Nephron progenitor cell (in vitro differentiated cells): Measurements from ENCODE around the gene TRAF3IP1.

Experiments
- DNase-seq: peaks from one replicate; pipeline ENCODE4 v3.0.0; 2021
- H3K27ac Mint-ChIP-seq: 2 replicates; pipeline ENCODE4 v1.8.0; 2021; ENCODE audit warnings: mild to moderate bottlenecking, moderate library complexity, mixed read lengths
- H3K27me3 Mint-ChIP-seq: 2 replicates; pipeline ENCODE4 v1.8.0; 2021; ENCODE audit warnings: mild to moderate bottlenecking, low read depth, mixed read lengths; ENCODE audit not compliant: poor library complexity
- H3K36me3 Mint-ChIP-seq: 2 replicates; pipeline ENCODE4 v1.8.0; 2021; ENCODE audit warnings: low read depth, mixed read lengths
- H3K4me1 Mint-ChIP-seq: 2 replicates; pipeline ENCODE4 v1.8.0; 2021; ENCODE audit warnings: mixed read lengths
- H3K4me3 Mint-ChIP-seq: 2 replicates; pipeline ENCODE4 v1.8.0; 2021; ENCODE audit warnings: mild to moderate bottlenecking, moderate library complexity, mixed read lengths
- H3K9me3 Mint-ChIP-seq: 2 replicates; pipeline ENCODE4 v1.8.0; 2021; ENCODE audit warnings: mild to moderate bottlenecking, moderate library complexity, mixed read lengths
- CTCF ChIP-seq: fragments of 200-600 bp; sonication (generic); IDR thresholded peaks from 2 replicates; pipeline ENCODE4 v1.5.0; 2021; ENCODE audit warnings: antibody characterized with exemption

Gene TRAF3IP1

GRCh38 chr2:238296638-238297457 lies 23.5 kb upstream of the TRAF3IP1 start:
- no peak overlapping the region for H3K4me3 Mint-ChIP-seq
- no peaks in the 10 kb centered on the region for H3K36me3 Mint-ChIP-seq
- peak overlapping the region; percentile 57 for H3K27ac Mint-ChIP-seq
- no peak for TF ChIP-seq CTCF
- no peak for DNase-seq
- no peaks in the 10 kb centered on the region for H3K9me3 Mint-ChIP-seq
- peaks cover 25% of the 10 kb centered on the region for H3K27me3 Mint-ChIP-seq
- H3K4me1 Mint-ChIP-seq = no peaks in the 10 kb centered on the region

- Mint-ChIP-seq H3K4me3 (no peak overlapping the region), H3K27ac (no peak overlapping the region), H3K36me3 (no peaks in the 10 kb centered on the region), H3K27me3 (peaks cover 23% of the 10 kb centered on the region), H3K4me1 (no peaks in the 10 kb centered on the region), H3K9me3 (no peaks in the 10 kb centered on the region)
- no peak for DNase-seq
- TF ChIP-seq CTCF = no peak
Measured at GRCh38 chr2:238299803-238300202, 20.5 kb upstream of the TRAF3IP1 start.

- no peak overlapping the region for H3K4me3 Mint-ChIP-seq
- no peaks in the 10 kb centered on the region for H3K36me3 Mint-ChIP-seq
- TF ChIP-seq CTCF = no peak
- no peaks in the 10 kb centered on the region for H3K4me1 Mint-ChIP-seq
- H3K27me3 Mint-ChIP-seq = peaks cover 16% of the 10 kb centered on the region
- no peak for DNase-seq
- H3K27ac Mint-ChIP-seq = no peak overlapping the region
- H3K9me3 Mint-ChIP-seq = no peaks in the 10 kb centered on the region
Measured at GRCh38 chr2:238302087-238302486, 18.2 kb upstream of the TRAF3IP1 start.

- no peak for DNase-seq
- no peaks in the 10 kb centered on the region for H3K4me1 Mint-ChIP-seq
Measured at GRCh38 chr2:238302751-238303150, 17.6 kb upstream of the TRAF3IP1 start.

GRCh38 chr2:238304116-238304515 lies 16.2 kb upstream of the TRAF3IP1 start:
- Mint-ChIP-seq H3K9me3 (no peaks in the 10 kb centered on the region), H3K4me1 (no peaks in the 10 kb centered on the region), H3K4me3 (no peak overlapping the region), H3K27ac (no peak overlapping the region), H3K27me3 (peaks cover 10% of the 10 kb centered on the region), H3K36me3 (no peaks in the 10 kb centered on the region)
- DNase-seq = no peak
- TF ChIP-seq CTCF = no peak

More at GRCh38 chr2:238302751-238303150, 17.6 kb upstream of the TRAF3IP1 start:
- peaks cover 16% of the 10 kb centered on the region for H3K27me3 Mint-ChIP-seq
- H3K9me3 Mint-ChIP-seq = no peaks in the 10 kb centered on the region
- no peak overlapping the region for H3K27ac Mint-ChIP-seq
- no peak for TF ChIP-seq CTCF
- no peak overlapping the region for H3K4me3 Mint-ChIP-seq
- no peaks in the 10 kb centered on the region for H3K36me3 Mint-ChIP-seq
